Activated T-cell treated with anti-CD3 and anti-CD28 coated beads, Interleukin-2, amount 50 U/mL, for 24 hours (primary cell): ENCODE measurements around the gene ARHGAP26.
"Not testable (repeated sequence)": the region's sequence is repeated elsewhere in the genome, so short reads cannot be mapped to it uniquely, and the experiment has no call there.

Experiments used
- DNase-seq: peaks from one replicate; pipeline ENCODE4 v3.0.0-alpha.2; 2020
- H3K27ac Mint-ChIP-seq: 2 replicates; pipeline ENCODE4 v1.8.0; 2020; ENCODE audit warnings: mild to moderate bottlenecking, mixed read lengths
- H3K27me3 Mint-ChIP-seq: 2 replicates; pipeline ENCODE4 v1.8.0; 2020; ENCODE audit warnings: mixed read lengths
- H3K36me3 Mint-ChIP-seq: 2 replicates; pipeline ENCODE4 v1.8.0; 2020; ENCODE audit warnings: low read depth, mixed read lengths
- H3K4me1 Mint-ChIP-seq: 2 replicates; pipeline ENCODE4 v1.8.0; 2020; ENCODE audit warnings: low read depth, mixed read lengths
- H3K4me3 Mint-ChIP-seq: 2 replicates; pipeline ENCODE4 v1.8.0; 2020; ENCODE audit warnings: mild to moderate bottlenecking, moderate library complexity, mixed read lengths
- H3K9me3 Mint-ChIP-seq: 2 replicates; pipeline ENCODE4 v1.8.0; 2020; ENCODE audit warnings: mixed read lengths

Gene ARHGAP26

DNA sequence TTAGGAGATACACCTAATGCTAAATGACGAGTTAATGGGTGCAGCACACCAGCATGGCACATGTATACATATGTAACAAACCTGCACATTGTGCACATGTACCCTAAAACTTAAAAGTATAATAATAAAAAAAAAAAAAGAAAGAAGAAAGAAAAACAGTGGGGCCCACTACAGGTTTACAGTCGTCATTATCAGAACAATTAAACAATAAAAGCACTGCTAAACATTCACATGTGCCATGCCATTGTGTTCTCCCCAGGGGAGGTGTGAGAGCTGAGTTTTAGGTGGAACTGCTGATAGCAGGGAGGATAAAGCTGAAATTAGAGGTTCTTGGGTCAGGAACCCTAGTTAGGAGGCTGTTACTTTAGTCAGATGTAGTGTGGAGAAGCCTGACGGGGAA, 348.6 kb downstream of the ARHGAP26 start:
- not testable (repeated sequence) for DNase-seq, H3K27me3 Mint-ChIP-seq, H3K9me3 Mint-ChIP-seq, H3K4me3 Mint-ChIP-seq
- H3K36me3 Mint-ChIP-seq: peaks cover 24% of the 10 kb centered on the region
- H3K4me1 Mint-ChIP-seq: peaks cover 43% of the 10 kb centered on the region
- H3K27ac Mint-ChIP-seq: peak overlapping the region; percentile 79

DNA sequence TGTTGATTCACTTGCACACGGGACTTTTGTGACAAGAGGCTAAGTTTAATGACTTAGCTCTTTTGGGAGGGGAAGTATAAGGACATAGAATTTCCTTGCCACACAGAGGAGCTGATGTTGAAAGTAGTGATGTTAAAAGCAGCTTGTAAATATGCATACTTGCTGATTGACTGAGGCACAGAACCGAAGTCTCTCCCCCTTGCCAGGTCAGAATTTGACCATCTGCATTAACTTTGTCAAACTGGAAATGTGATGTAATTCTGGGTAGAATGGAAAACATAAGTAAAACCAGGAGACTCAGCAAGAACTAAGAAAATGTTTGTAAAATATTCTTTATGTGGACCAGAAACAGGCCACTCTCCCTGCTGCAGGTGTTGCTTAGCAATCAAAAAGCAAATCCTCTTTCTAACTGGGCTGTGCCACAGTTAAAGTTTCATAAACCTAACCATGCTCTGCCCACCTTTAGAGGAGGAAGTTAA, 349.2 kb downstream of the ARHGAP26 start:
- no peak for DNase-seq

DNA sequence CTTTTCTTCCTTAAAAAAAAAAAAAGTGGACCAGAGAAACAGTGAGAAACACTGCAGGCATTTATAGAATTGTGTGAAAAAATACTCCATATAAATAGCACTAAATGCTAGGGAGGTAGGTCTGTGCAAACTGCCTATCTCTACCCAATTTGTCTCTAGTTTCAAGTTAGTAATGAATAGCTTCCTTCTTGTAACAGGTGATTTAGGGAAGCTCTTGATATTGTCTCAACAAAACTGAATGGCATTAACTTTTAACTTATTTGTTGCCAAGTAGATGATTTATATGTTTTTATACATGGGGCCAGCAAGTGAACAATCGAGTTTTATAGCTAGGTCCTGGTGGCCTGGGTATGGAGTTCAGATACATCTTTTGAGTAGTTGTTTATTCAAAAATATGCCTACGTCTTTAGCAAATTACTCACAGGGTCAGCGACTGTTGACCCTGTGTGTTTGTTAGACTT, 349.7 kb downstream of the ARHGAP26 start:
- Mint-ChIP-seq H3K4me3 (no peak overlapping the region), H3K9me3 (no peaks in the 10 kb centered on the region), H3K27me3 (no peaks in the 10 kb centered on the region), H3K27ac (no peak overlapping the region), H3K4me1 (peaks cover 44% of the 10 kb centered on the region), H3K36me3 (peaks cover 24% of the 10 kb centered on the region)
- DNase-seq: no peak

More for the DNA sequence above, 349.2 kb downstream of the ARHGAP26 start:
- peaks cover 41% of the 10 kb centered on the region for H3K4me1 Mint-ChIP-seq
- H3K4me3 Mint-ChIP-seq: no peak overlapping the region
- no peaks in the 10 kb centered on the region for H3K27me3 Mint-ChIP-seq
- H3K27ac Mint-ChIP-seq: peak overlapping the region; percentile 79
- no peaks in the 10 kb centered on the region for H3K9me3 Mint-ChIP-seq
- peaks cover 24% of the 10 kb centered on the region for H3K36me3 Mint-ChIP-seq

DNA sequence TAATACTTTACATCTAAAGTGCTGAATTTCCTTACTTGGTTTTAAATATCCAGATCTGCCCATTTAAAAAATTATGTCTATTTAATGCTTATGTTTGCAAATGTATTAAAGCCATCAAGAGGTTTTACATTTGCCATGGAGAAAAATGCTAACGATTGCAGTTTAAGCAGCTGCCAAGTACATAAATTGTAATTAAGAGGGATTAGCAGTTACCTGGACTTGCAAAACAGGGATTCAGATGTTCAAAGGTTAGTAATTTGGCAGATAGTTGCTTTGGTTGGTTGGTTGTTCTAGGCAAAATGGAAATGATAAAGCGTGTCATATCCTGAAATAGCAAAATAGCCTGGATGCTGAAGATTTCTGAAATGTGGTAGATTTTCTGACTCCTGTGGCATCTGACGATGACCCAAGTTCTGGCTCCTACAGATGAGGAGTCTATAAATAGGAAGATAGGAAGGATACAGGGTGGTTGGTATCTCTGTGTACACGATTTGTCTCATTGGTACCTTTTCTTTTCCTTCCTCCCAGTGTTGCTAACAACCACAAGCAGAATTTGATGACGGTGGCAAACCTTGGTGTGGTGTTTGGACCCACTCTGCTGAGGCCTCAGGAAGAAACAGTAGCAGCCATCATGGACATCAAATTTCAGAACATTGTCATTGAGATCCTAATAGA, 350.4 kb downstream of the ARHGAP26 start:
- DNase-seq: no peak
- peaks cover 48% of the 10 kb centered on the region for H3K4me1 Mint-ChIP-seq
- no peaks in the 10 kb centered on the region for H3K9me3 Mint-ChIP-seq
- no peak overlapping the region for H3K4me3 Mint-ChIP-seq
- H3K27ac Mint-ChIP-seq: peak overlapping the region; percentile 27
- H3K36me3 Mint-ChIP-seq: peaks cover 24% of the 10 kb centered on the region
- H3K27me3 Mint-ChIP-seq: no peaks in the 10 kb centered on the region

DNA sequence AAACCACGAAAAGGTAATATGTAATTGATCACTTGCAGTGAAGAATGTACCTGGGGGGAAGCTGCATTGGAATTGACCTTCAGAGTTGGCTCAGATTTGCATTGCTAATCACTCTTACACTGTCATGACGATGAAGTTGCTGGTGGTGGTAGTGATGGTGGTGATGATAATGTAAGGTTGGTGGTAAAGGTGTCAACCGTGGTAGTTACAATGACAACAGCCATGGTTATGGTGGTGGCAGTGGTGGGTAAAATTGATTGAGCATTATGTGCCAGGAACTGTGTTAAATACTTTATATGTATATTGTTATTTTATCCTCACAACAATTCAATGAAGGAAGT, 350.9 kb downstream of the ARHGAP26 start:
- no peaks in the 10 kb centered on the region for H3K9me3 Mint-ChIP-seq
- peaks cover 48% of the 10 kb centered on the region for H3K4me1 Mint-ChIP-seq
- DNase-seq: no peak
- H3K27me3 Mint-ChIP-seq: no peaks in the 10 kb centered on the region
- no peak overlapping the region for H3K4me3 Mint-ChIP-seq
- peak overlapping the region; percentile 27 for H3K27ac Mint-ChIP-seq
- H3K36me3 Mint-ChIP-seq: peaks cover 24% of the 10 kb centered on the region

DNA sequence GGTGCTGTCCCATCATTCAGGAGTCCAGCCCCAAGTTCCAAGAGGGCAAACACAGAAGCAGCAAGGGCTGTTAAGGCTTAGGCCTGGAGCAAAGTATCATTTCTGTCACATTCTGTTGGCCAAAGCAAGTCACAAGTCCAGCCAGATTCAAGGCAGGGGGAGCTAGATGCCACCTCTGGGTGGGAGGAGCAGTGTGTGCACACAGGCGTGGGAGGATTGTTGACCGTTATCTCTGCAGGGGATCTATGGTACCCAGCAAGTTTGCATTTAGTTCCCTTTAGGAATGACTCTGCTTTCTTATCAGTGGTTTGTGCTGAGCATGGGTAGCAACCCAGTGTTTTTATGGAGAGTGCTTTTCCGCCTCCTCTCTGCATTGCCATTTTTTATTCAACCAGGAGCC, 354.4 kb downstream of the ARHGAP26 start:
- no peak overlapping the region for H3K27ac Mint-ChIP-seq
- H3K36me3 Mint-ChIP-seq: peaks cover 24% of the 10 kb centered on the region
- DNase-seq: no peak
- H3K9me3 Mint-ChIP-seq: no peaks in the 10 kb centered on the region
- peaks cover 31% of the 10 kb centered on the region for H3K4me1 Mint-ChIP-seq
- H3K4me3 Mint-ChIP-seq: no peak overlapping the region
- no peaks in the 10 kb centered on the region for H3K27me3 Mint-ChIP-seq

DNA sequence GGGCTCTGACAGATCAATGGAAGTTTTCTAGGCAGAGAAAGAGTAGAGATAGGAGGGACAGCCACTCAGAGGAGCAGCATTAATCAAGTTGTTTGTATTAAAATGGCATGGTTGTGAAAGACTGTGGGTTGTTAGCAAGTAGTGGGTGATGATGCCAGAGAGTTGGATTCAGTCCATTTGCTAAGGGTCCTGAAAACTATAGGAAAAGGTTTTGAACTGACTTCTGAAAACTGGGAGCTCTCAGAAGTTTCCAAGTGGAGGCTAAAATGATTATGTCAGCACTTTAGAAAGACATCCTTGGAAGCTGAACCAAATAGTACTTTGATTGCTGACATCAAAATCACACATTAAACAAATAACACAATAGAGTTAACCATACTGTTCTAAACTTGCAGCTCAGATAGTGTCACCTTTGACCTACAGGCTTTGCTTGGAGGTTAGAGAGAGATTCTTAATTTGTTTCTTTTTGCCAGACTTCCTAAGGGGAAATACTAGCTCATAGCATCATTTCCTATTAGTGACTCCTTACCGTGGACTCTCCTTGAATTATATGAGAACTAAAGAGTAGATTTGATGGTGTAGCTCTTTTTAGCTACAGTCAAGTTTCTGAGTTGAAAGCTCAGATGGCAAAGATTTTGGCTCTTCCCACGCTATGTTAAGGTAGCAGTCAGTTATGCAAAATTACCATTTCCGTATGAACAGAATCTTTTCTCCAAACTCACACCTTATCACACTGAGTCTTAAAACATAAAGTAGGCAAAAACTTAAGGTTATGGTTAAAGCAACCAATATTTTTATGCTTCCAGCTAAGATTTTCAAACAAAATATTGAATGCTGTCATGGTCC, 356.2 kb downstream of the ARHGAP26 start:
- no peak overlapping the region for H3K4me3 Mint-ChIP-seq
- no peak overlapping the region for H3K27ac Mint-ChIP-seq

DNA sequence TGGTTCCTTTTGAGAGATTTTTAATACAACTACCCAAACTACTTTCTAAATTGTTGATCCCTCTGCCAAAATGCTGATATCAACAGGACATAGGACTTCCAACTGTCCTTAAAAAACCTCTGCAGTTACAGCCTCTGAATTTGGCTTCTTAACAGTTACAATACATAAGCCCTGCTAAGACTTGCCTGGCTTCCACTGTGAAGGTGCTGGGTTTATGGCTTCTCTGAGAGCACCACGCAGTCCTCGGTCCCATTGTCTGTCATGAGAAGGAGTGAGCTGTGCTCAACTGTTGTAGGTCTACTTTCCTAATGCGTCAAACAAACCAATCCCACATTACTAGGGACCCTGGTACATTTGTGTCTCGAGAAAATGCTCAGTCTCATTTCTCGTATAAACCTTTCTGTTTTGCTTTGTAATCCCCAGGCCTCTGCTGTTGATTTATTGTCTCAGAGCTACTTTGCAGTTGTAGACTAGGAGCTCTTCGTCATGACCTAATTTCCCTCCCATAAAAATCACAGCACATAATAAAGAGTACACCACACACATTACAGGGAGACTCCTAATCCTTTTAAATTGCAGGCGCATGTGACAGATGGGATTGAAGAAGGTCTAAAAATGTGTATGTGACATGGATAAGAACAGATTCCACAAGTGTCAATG, 358.4 kb downstream of the ARHGAP26 start:
- H3K4me1 Mint-ChIP-seq: peaks cover 12% of the 10 kb centered on the region
- H3K9me3 Mint-ChIP-seq: no peaks in the 10 kb centered on the region
- H3K27me3 Mint-ChIP-seq: no peaks in the 10 kb centered on the region
- H3K36me3 Mint-ChIP-seq: no peaks in the 10 kb centered on the region
- DNase-seq: no peak
- no peak overlapping the region for H3K27ac Mint-ChIP-seq
- no peak overlapping the region for H3K4me3 Mint-ChIP-seq

More for the DNA sequence above, 356.2 kb downstream of the ARHGAP26 start:
- no peaks in the 10 kb centered on the region for H3K9me3 Mint-ChIP-seq
- DNase-seq: no peak
- no peaks in the 10 kb centered on the region for H3K27me3 Mint-ChIP-seq
- H3K36me3 Mint-ChIP-seq: peaks cover 14% of the 10 kb centered on the region
- peaks cover 14% of the 10 kb centered on the region for H3K4me1 Mint-ChIP-seq

DNA sequence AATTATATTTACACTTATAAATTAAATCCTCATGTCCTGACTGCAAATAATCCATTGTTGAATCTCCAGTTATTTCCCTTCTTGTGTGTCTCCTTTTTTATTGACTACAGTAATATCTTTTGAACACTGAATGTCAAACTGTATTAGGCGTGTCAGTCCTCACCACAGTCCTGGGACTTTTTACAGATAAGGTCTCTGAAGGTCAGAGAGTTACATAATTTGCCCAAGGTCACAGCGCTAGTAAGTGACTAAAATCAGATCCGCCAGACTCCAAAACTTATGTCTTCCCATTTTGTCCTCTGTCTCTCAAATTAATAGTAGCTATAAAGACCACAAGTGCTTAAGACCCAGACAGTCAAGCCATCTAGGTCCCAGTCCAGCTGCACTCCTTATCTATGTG, 359.0 kb downstream of the ARHGAP26 start:
- Mint-ChIP-seq H3K4me1 (peaks cover 10% of the 10 kb centered on the region), H3K4me3 (no peak overlapping the region), H3K36me3 (peaks cover 5% of the 10 kb centered on the region), H3K27ac (no peak overlapping the region), H3K9me3 (no peaks in the 10 kb centered on the region), H3K27me3 (no peaks in the 10 kb centered on the region)
- DNase-seq: no peak

DNA sequence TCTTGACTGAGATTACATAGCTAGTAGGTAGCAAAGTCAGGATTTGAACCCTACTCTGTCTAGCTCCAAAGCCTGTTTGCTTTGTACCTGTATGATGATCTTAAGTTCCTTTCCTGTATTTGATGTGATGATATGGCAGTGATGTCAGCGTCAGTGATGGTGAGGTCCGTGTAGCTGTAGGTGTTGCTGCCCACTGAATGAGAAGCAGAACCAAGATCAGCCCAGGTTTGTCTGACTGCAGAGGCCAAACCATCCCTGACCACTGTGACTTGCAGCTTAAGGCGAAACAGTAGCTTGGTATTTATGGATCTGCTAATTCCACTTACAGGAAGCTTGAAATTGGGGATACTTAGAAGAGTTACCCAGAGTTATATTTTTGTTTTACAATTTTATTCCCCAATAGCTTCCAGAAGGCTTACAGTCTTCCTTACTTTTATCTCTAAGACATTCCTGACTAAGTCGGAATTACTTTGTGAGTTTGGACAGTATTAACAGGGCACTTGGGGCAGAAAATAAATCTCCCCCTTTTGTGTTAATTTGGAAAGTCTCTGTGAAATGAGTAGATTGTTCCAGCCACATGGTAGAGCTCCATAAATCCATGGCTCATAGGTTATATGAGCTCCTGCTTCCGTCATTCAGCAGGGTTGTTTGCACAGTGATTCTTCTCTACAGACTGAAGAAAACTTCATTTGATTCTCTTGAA, 359.9 kb downstream of the ARHGAP26 start:
- H3K9me3 Mint-ChIP-seq: no peaks in the 10 kb centered on the region
- H3K36me3 Mint-ChIP-seq: peaks cover 14% of the 10 kb centered on the region
- DNase-seq: no peak
- H3K4me3 Mint-ChIP-seq: no peak overlapping the region
- H3K27ac Mint-ChIP-seq: no peak overlapping the region
- H3K4me1 Mint-ChIP-seq: peaks cover 6% of the 10 kb centered on the region
- no peaks in the 10 kb centered on the region for H3K27me3 Mint-ChIP-seq

DNA sequence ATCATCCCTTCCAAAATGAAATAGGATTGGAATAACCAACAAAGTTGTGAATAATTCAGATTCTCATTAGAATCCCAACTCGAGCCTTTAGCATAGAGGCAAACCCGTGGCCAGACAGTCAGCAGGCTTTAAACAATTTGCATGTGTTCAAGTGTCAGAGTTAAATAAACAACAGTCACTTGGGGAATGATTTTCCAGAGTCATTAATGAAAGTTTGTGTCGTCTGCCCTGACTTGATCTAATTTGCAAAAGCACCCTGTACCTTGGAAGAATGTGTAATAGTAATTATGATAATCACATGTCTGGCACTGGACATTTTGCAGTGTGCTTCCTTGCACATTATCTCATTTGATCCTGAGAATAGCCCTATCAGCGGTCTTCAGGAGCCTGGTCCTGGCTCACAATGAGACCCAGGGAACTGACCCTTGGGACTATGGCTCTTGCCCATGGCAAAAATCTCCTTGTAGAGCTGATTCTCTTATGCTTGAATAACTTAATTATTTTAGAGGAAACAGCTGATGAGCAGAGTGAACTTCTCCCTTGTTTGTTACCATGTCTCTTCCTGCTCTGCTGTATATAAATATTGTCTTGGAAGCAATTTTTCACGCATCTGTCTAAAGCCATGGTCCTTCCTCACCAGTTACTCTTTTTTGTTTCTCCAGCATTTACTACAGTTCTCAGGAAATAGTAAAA, 360.6 kb downstream of the ARHGAP26 start:
- DNase-seq: no peak
- H3K4me3 Mint-ChIP-seq: no peak overlapping the region
- peaks cover 14% of the 10 kb centered on the region for H3K36me3 Mint-ChIP-seq
- H3K27me3 Mint-ChIP-seq: no peaks in the 10 kb centered on the region
- no peak overlapping the region for H3K27ac Mint-ChIP-seq
- H3K4me1 Mint-ChIP-seq: peaks cover 3% of the 10 kb centered on the region
- no peaks in the 10 kb centered on the region for H3K9me3 Mint-ChIP-seq

DNA sequence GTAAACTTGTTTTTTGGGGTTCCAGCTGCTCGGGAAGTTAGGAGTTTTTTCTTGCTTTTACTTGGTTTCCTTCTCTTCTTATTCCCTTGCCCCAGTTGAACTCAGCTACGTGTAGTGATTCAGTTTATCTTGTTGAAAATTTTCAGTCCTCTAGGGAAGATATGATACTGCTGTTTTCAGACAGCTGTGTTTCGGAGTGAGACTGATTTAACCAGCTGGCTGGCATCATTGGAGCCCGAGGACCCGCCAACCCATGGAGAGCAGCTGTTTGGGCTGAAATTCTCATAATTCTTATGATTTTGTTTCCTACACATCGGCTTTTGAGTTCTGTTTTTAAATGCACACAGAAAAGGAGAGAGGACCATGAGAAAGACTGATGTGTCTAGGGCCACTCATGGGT, 361.8 kb downstream of the ARHGAP26 start:
- Mint-ChIP-seq H3K36me3 (peaks cover 16% of the 10 kb centered on the region), H3K4me1 (peaks cover 3% of the 10 kb centered on the region), H3K27ac (no peak overlapping the region), H3K9me3 (no peaks in the 10 kb centered on the region), H3K4me3 (no peak overlapping the region), H3K27me3 (no peaks in the 10 kb centered on the region)
- no peak for DNase-seq

DNA sequence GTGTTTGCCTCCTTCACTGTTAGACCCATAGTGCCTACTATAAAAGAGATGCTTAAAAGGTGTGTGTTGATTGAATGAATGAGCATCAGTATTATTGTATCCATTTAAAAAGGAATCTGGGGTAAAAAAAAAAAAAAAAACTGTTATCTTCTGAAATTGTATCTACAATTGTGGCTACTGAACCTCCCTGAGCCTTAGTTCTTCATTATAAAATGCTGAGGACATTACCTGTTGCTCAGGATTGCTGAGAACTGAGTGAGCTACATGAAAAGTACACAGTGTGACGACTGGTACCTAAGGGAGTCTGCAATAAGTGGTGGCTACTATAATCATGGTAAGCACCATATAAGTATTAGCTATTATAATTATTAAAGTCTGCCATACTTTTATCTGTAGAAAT, 362.6 kb downstream of the ARHGAP26 start:
- peaks cover 3% of the 10 kb centered on the region for H3K4me1 Mint-ChIP-seq
- H3K27me3 Mint-ChIP-seq: no peaks in the 10 kb centered on the region
- no peaks in the 10 kb centered on the region for H3K9me3 Mint-ChIP-seq
- no peak overlapping the region for H3K4me3 Mint-ChIP-seq
- no peak overlapping the region for H3K27ac Mint-ChIP-seq
- DNase-seq: no peak
- H3K36me3 Mint-ChIP-seq: peaks cover 21% of the 10 kb centered on the region

DNA sequence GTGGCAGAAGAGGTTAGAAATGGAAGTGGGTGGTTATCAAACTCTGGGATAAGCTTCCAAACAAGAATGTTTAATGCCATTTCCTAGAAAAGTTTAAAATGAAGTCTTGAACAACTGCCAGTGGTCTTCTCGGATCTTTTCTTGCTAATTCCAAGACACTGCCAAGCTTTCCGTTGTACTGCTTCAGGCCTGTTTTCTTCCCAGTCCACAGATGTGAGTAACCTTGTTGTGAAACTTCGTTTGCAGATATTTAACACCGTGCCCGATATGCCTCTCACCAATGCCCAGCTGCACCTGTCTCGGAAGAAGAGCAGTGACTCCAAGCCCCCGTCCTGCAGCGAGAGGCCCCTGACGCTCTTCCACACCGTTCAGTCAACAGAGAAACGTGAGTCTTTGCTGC, 363.5 kb downstream of the ARHGAP26 start:
- H3K9me3 Mint-ChIP-seq: no peaks in the 10 kb centered on the region

More for the DNA sequence above, 363.5 kb downstream of the ARHGAP26 start:
- H3K4me3 Mint-ChIP-seq: no peak overlapping the region
- no peaks in the 10 kb centered on the region for H3K27me3 Mint-ChIP-seq
- peaks cover 3% of the 10 kb centered on the region for H3K4me1 Mint-ChIP-seq
- peaks cover 21% of the 10 kb centered on the region for H3K36me3 Mint-ChIP-seq
- no peak for DNase-seq
- no peak overlapping the region for H3K27ac Mint-ChIP-seq
